CD14-positive monocyte (primary cell): ENCODE results near the gene IQUB. TPM values are rescaled to one million over a fixed set of nuclear protein-coding genes. Genes with fewer than 3 reads are reported as not detected.

Experiments
- DNase-seq, 3 donors: peaks; one replicate each; pipeline ENCODE4 v3.0.0-alpha.2; 2011 to 2022
- H2AFZ ChIP-seq: 2 replicates; pipeline ENCODE4 v1.6.0; 2012; ENCODE audit warnings: mild to moderate bottlenecking, low read depth, low read length, inconsistent platforms; ENCODE audit not compliant: insufficient read depth, poor library complexity, severe bottlenecking
- H3K27ac ChIP-seq, 2 donors: 1 replicate in 1 of 2; 2 replicates in 1 of 2; pipeline ENCODE4 v1.5.1; 2012 to 2013; ENCODE audit warnings: low read length in 2 of 2, control low read depth in 1 of 2, inconsistent platforms in 1 of 2, low read depth in 1 of 2, mild to moderate bottlenecking in 1 of 2
- H3K27me3 ChIP-seq, 2 donors: one replicate each; pipeline versions ENCODE4 v1.6.0 to v1.6.1; 2011 to 2013; ENCODE audit warnings: low read length in 2 of 2; ENCODE audit not compliant: control insufficient read depth in 2 of 2, insufficient read depth in 2 of 2
- H3K36me3 ChIP-seq, 2 donors: replicated peaks in 1 of 2; 1 replicate in 1 of 2; 2 replicates in 1 of 2; pipeline versions ENCODE4 v1.5.1 to v1.6.1; 2012 to 2013; ENCODE audit warnings: low read length in 2 of 2, control low read depth in 1 of 2, inconsistent platforms in 1 of 2, mild to moderate bottlenecking in 1 of 2; ENCODE audit not compliant: insufficient read depth in 2 of 2, control insufficient read depth in 1 of 2
- H3K4me1 ChIP-seq, 2 donors: 1 replicate in 1 of 2; 2 replicates in 1 of 2; pipeline versions ENCODE4 v1.5.1 to v1.6.1; 2012 to 2013; ENCODE audit warnings: low read length in 2 of 2, control low read depth in 1 of 2, inconsistent platforms in 1 of 2, mild to moderate bottlenecking in 1 of 2, moderate library complexity in 1 of 2; ENCODE audit not compliant: insufficient read depth in 2 of 2, control insufficient read depth in 1 of 2
- H3K4me2 ChIP-seq: replicated peaks from 2 replicates; pipeline ENCODE3; 2012; ENCODE audit warnings: low read length, moderate library complexity, mild to moderate bottlenecking; ENCODE audit not compliant: poor library complexity, severe bottlenecking; ENCODE audit errors: extremely low read depth
- H3K4me3 ChIP-seq, 3 experiments: fragments of 200-600 bp in 1 of 3; sonication (generic) in 1 of 3; replicated peaks in 1 of 3; 1 replicate in 2 of 3; 2 replicates in 1 of 3; pipeline ENCODE4 v1.5.1; 2011 to 2013; ENCODE audit warnings: low read length in 3 of 3, mild to moderate bottlenecking in 3 of 3, control low read depth in 2 of 3, low read depth in 2 of 3, inconsistent platforms in 1 of 3, moderate library complexity in 1 of 3
- H3K79me2 ChIP-seq: 2 replicates; pipeline ENCODE4 v1.6.0; 2012; ENCODE audit warnings: mild to moderate bottlenecking, control low read depth, inconsistent platforms, low read length, moderate library complexity; ENCODE audit not compliant: insufficient read depth
- H3K9ac ChIP-seq: 2 replicates; pipeline ENCODE4 v1.6.0; 2017; ENCODE audit warnings: low read length, mild to moderate bottlenecking; ENCODE audit not compliant: insufficient read depth, poor library complexity, severe bottlenecking
- H3K9me3 ChIP-seq, 2 donors: replicated peaks in 1 of 2; 1 replicate in 1 of 2; 2 replicates in 1 of 2; pipeline versions ENCODE4 v1.5.1 to v1.6.1; 2012 to 2013; ENCODE audit warnings: low read length in 2 of 2, control low read depth in 1 of 2; ENCODE audit not compliant: control insufficient read depth in 1 of 2, insufficient read depth in 1 of 2
- H4K20me1 ChIP-seq: 2 replicates; pipeline ENCODE4 v1.6.0; 2012; ENCODE audit warnings: mild to moderate bottlenecking, low read length, control low read depth, moderate library complexity; ENCODE audit not compliant: insufficient read depth
- H3K27ac Mint-ChIP-seq, 7 donors: one replicate each; pipeline ENCODE4 v1.8.0; 2020; ENCODE audit warnings: mild to moderate bottlenecking in 7 of 7, mixed read lengths in 7 of 7, moderate library complexity in 6 of 7, inconsistent platforms in 2 of 7
- H3K27me3 Mint-ChIP-seq, 3 donors: one replicate each; pipeline ENCODE4 v1.8.0; 2021 to 2022; ENCODE audit warnings: low read depth in 3 of 3, mild to moderate bottlenecking in 3 of 3, mixed read lengths in 3 of 3, moderate library complexity in 3 of 3, inconsistent platforms in 1 of 3
- H3K36me3 Mint-ChIP-seq, 2 donors: one replicate each; pipeline ENCODE4 v1.8.0; 2020; ENCODE audit warnings: mixed read lengths in 2 of 2, inconsistent platforms in 1 of 2, mild to moderate bottlenecking in 1 of 2
- H3K4me1 Mint-ChIP-seq: one replicate; pipeline ENCODE4 v1.8.0; 2020; ENCODE audit warnings: mild to moderate bottlenecking, mixed read lengths
- H3K4me3 Mint-ChIP-seq, 2 donors: one replicate each; pipeline ENCODE4 v1.8.0; 2020; ENCODE audit warnings: mild to moderate bottlenecking in 2 of 2, mixed read lengths in 2 of 2, moderate library complexity in 1 of 2
- H3K9me3 Mint-ChIP-seq, 7 donors: one replicate each; pipeline ENCODE4 v1.8.0; 2020 to 2022; ENCODE audit warnings: mixed read lengths in 7 of 7, mild to moderate bottlenecking in 6 of 7, moderate library complexity in 6 of 7, inconsistent platforms in 2 of 7
- WGBS: methylation state at CpG from one replicate; pipeline ENCODE4 v1.1.5; 2013; ENCODE audit warnings: missing lambda C conversion rate; ENCODE audit not compliant: insufficient coverage; 5-methylcytosine and 5-hydroxymethylcytosine counted together
- intact Hi-C, 2 donors: fragments of 100-400 bp; cut with micrococcal nuclease; formaldehyde crosslinking; loops; one replicate each; pipeline versions ENCODE4 v1.15.0 to v1.15.1; 2023
- polyA plus RNA-seq, 3 donors: library from polyadenylated mRNA; depleted of rRNA in 1 of 3; unstranded in 2 of 3; stranded (reverse) in 1 of 3; fragments of 300-500 nt in 2 of 3; fragments of >200 nt in 1 of 3; fragmentation: Illumina TruSeq in 2 of 3; gene quantifications; 1 replicate in 2 of 3; 2 replicates in 1 of 3; pipeline ENCODE4 v1.2.3, GENCODE V29; 2012 to 2021
- TF ChIP-seq, protein P1 (sequence below): fragments of 200-600 bp; IDR thresholded peaks from one replicate; pipeline ENCODE4 v1.8.0; 2022; ENCODE audit warnings: antibody characterized with exemption, mild to moderate bottlenecking

Gene IQUB
- polyA plus RNA-seq, 3 donors: 0.07 TPM; not detected in 2

DNA sequence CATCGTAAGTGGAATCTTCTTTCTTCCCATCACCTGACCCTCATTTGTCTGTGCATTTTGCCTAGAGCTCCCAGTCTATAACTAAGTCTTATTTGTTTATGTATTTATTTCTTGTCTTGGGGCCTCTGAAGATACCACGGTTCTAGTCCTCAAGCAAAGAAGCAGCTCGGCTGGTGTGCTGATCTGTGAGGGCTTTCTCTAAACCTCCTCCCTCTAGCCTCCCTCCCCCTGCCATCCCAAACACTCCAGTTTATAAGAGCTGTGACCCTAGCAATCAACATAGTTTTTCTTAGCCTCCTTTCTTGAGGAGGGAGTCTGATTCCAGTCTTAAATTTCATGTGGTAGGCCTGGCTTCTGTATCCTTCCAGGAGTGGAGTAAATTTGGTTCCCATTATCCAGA, 38.9 kb upstream of the IQUB start:
- H2AFZ ChIP-seq: no peak overlapping the region
- intact Hi-C loops: no loop called here
- H3K4me1 Mint-ChIP-seq: peaks cover 11% of the 10 kb centered on the region
- no peaks in the 10 kb centered on the region for H3K36me3 Mint-ChIP-seq
- no peaks in the 10 kb centered on the region for H3K9me3 Mint-ChIP-seq
- no peaks in the 10 kb centered on the region for H3K36me3 ChIP-seq
- no peak overlapping the region for H3K4me2 ChIP-seq
- H3K27ac Mint-ChIP-seq: no peak overlapping the region
- no peaks in the 10 kb centered on the region for H3K79me2 ChIP-seq
- no peaks in the 10 kb centered on the region for H4K20me1 ChIP-seq
- H3K27me3 ChIP-seq: peaks cover 0 to 2% of the 10 kb centered on the region in 2 donors
- TF ChIP-seq, protein P1, sequence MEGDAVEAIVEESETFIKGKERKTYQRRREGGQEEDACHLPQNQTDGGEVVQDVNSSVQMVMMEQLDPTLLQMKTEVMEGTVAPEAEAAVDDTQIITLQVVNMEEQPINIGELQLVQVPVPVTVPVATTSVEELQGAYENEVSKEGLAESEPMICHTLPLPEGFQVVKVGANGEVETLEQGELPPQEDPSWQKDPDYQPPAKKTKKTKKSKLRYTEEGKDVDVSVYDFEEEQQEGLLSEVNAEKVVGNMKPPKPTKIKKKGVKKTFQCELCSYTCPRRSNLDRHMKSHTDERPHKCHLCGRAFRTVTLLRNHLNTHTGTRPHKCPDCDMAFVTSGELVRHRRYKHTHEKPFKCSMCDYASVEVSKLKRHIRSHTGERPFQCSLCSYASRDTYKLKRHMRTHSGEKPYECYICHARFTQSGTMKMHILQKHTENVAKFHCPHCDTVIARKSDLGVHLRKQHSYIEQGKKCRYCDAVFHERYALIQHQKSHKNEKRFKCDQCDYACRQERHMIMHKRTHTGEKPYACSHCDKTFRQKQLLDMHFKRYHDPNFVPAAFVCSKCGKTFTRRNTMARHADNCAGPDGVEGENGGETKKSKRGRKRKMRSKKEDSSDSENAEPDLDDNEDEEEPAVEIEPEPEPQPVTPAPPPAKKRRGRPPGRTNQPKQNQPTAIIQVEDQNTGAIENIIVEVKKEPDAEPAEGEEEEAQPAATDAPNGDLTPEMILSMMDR: no peak
- peaks cover 3 to 4% (median 3%) of the 10 kb centered on the region in 3 donors for H3K27me3 Mint-ChIP-seq
- H3K4me1 ChIP-seq: no peaks in the 10 kb centered on the region
- H3K27ac ChIP-seq: no peak overlapping the region
- no peak overlapping the region for H3K9ac ChIP-seq
- no peak overlapping the region for H3K4me3 Mint-ChIP-seq
- no peaks in the 10 kb centered on the region for H3K9me3 ChIP-seq
- no peak overlapping the region for H3K4me3 ChIP-seq
- WGBS: no CpG with 5 or more reads among the region's 3 CpGs
- no peak for DNase-seq

DNA sequence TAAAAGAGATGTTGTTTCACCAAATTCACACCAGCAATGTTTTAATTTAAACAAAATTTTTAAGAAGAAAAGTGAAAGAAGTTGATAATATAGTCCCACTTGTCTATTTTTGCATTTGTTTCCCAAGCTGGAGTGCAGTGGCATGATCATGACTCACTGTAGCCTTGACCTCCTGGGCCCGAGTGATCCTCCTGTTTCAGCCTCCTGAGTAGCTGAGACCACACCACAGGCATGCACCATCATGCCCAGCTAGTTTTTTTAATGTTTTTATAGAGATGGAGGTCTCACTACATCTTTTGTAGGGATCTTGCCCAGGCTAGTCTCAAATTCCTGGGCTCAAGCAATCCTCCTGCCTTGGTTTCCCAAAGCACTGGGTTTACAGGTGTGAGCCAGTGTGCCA, 37.3 kb upstream of the IQUB start:
- intact Hi-C loops: no loop called here

More for the DNA sequence above, 37.3 kb upstream of the IQUB start:
- H3K27me3 ChIP-seq: peaks cover 0 to 2% of the 10 kb centered on the region in 2 donors
- Mint-ChIP-seq H3K4me3 (no peak overlapping the region), H3K36me3 (no peaks in the 10 kb centered on the region), H3K27ac (no peak overlapping the region), H3K4me1 (peaks cover 11% of the 10 kb centered on the region), H3K27me3 (peaks cover 1 to 8% (median 4%) of the 10 kb centered on the region in 3 donors), H3K9me3 (no peaks in the 10 kb centered on the region)
- H3K9ac ChIP-seq: no peak overlapping the region
- no peaks in the 10 kb centered on the region for H3K4me1 ChIP-seq
- no peak overlapping the region for H2AFZ ChIP-seq
- TF ChIP-seq, protein P1: no peak
- no peak overlapping the region for H3K4me3 ChIP-seq
- H3K27ac ChIP-seq: no peak overlapping the region
- no peaks in the 10 kb centered on the region for H4K20me1 ChIP-seq
- DNase-seq: no peak
- no peak overlapping the region for H3K4me2 ChIP-seq
- no CpG with 5 or more reads among the region's 1 CpG for WGBS
- no peaks in the 10 kb centered on the region for H3K36me3 ChIP-seq
- H3K79me2 ChIP-seq: no peaks in the 10 kb centered on the region
- H3K9me3 ChIP-seq: no peaks in the 10 kb centered on the region
